NCI-H1694 treated with DMSO at 0.1 percent for 48 hours (cell line): ENCODE measurements around the gene TSPAN31.
"Not testable (repeated sequence)": the region's sequence is repeated elsewhere in the genome, so short reads cannot be mapped to it uniquely, and the experiment has no call there.

Experiments used
- DNase-seq: peaks from one replicate; lab custom pipeline; 2025; lab: John Stamatoyannopoulos, UW

The TSPAN31 gene, protein sequence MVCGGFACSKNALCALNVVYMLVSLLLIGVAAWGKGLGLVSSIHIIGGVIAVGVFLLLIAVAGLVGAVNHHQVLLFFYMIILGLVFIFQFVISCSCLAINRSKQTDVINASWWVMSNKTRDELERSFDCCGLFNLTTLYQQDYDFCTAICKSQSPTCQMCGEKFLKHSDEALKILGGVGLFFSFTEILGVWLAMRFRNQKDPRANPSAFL

DNA sequence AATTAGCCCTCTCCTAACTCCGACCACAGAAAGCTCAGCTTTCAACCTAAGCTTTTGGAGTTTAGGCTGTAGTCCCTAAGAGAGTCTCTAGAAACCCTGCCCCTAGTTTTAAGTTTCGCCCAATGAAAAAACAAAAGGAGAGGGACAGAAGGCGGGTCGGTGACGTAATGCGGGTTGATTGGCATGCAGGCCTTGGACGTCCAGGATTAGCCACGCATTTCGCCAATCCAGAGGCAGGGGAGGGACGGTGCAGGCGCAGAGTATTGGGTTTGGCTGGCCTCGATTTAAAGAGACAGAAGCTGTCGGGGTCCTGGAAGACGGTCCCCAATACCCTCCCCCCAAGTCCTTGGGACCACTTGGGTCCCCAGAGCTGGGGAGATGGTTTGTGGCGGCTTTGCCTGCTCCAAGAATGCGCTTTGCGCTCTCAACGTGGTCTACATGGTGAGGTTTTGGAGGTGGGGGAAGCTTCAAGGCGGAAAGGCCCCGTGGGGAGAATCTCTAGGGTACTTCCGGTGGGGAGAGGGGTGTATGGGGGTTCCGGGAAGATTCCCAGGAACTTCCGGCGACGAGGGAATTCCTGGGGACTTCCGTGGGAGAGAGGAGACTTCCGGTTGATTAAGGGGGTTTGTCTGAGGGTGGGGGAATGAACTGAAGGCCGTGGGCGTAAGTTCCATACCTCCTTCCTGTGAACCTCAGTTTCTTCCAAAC, at the start of gene TSPAN31:
Gene TSPAN31, plus strand, starts transcription at position 263 of the 708 bp plus-strand sequence. Its CDS starts 116 bp downstream, at position 379.
- peak; percentile 93 for DNase-seq

DNA sequence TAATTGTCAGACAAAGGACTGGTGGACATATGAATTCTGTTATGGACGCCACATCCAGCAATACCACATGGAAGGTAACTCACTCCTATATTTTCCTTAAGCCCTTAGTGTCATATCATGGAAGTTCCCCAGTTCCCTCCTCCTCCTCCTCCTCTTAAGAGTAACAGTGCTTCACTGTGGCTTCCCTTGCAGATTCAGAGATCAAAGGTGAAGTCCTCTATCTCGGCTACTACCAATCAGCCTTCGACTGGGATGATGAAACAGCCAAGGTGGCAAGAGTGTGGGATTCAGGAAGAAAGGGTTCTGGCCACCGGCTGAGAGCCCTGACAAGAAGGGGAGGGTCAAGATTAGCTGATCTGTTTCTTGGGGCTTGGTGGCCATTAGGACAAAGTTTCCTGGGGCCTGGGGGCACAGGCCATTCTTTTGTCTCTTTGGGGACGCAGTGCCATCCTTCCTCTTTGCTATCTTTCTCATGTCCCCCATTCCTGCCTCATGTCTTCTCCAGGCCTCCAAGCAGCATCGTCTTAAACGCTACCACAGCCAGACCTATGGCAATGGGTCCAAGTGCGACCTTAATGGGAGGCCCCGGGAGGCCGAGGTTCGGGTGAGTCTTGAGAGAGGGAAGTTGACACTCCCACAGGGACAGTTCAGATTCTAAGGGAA, 48.9 kb upstream of the TSPAN31 start:
- no peak for DNase-seq

DNA sequence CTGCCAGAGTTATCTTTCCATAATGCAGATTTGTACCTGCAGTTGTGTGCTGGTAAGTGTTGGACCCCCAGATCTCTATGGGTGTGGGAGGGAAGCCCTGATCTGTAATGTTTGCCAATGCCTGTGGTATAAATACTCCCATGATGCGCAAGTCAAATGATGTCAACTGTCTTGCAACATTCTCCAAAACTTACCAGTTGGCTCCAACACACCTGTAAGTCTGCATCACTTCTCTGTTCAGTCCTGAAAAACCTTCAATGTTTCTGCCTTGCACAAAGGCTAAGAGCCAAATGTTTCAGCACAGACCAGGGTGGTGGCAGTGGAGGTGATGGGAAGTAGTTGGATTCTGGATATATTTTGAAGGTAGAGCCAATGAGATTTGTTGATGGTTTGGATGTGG, 47.8 kb upstream of the TSPAN31 start:
- no peak for DNase-seq

DNA sequence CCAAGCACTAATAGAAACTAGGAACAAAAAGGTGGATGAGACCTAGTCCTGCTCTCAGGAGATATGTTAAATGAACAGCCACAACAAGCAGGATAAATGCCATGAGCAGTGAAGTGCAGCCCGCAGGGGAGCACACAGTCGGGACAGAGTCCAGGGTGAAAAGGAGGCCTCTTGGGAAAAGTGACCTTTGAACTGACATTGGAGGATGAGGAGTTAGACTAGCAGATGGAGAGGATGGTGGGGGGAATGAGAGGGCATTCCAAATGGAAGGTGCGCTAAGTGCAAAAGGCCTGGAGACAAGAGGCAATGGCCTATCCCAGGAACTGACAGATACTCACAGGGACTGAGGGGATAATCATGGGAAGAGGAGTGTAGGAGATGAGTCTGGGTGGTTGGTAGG, 46.4 kb upstream of the TSPAN31 start:
- no peak for DNase-seq

DNA sequence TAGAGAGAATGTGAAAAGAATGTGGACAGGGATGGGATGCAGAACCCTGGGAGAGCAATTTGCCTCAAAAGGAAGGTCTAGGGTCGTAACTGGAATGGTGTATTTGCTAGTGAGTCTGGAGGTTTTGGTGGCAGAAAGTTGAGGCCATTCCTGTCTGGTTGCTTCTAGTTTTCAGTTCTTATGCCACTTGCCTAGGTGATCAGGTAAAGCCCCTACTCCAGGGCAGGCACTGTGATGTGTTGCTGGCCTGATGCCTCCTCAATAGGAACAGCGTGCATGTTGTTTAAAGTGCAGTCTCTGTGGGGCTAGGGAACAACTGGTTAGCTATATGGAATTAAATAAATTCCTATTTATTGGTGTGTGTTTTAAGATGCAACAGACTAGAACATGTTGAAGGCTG, 44.5 kb upstream of the TSPAN31 start:
- DNase-seq = no peak

DNA sequence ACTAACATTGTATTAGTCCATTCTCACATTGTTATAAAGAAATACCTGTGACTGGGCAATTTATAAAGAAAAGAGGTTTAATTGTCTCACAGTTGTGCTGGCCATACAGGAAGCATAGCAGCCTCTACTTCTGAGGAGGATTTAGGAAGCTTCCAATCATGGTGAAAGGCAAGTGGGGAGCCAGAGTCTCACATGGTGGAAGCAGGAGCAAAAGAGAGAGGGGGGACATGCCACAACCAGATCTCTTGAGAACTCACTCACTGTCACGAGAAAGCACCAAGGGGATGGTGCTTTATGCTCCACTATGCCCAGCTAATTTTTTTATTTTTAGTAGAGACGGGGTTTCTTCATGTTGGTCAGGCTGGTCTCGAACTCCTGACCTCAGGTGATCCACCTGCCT, 37.6 kb upstream of the TSPAN31 start:
- no peak for DNase-seq

DNA sequence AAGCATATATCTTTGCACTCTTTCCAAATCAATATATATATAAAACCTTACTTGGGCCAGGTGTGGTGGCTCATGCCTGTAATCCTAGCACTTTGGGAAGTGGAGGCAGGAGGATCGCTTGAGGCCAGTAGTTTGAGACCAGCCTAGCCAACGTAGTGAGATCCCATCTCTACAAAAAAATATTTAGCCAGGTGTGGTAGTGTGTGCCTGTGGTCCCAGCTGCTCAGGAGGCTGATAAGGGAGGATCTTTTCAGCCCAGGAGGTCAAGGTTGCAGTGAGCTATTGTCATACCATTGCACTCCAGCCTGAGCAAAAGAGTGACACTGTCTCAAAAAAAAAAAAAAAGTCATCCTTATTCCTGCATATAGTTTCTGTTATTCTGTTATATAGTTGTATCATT, 36.5 kb upstream of the TSPAN31 start:
- DNase-seq = no peak

DNA sequence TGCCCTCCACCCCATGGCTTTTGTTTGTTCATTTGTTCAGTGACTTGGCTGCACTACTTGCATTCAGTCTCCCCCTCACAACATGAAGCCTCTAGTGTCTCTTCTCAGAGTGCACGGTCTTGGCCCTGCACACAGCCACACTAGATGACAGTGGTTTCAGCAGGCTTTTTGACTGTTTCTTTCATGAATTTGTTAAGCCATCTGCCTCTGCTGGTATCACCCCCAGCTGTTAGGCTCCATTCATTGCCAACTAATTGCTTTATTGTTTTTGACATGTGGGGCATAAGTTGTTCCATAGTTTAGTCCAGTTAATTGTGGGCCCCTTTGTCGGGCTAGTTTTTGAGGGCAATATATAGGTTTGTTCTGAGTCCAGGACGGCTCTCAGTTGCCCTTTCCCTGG, 32.1 kb upstream of the TSPAN31 start:
- DNase-seq = peak; percentile 72

DNA sequence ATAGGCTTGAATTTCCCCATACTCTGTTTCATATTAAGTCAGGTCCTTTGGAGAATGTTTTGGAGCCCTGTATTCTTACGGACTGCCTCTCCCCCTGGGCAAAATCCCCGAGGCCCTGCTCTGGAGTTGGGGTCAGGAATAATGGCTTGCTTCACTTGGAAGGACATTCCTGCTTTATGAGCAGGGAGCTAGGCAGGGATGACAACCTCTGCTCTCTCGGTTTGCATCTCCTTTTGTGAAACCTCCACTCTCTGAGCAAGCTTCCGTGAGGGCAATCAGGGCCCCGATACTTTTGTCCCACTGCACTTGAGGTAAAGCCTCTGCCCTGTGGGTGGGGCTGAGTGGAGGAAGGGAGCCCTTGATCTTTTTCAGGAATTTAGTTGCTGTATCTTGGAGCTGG, 31.6 kb upstream of the TSPAN31 start:
- no peak for DNase-seq

DNA sequence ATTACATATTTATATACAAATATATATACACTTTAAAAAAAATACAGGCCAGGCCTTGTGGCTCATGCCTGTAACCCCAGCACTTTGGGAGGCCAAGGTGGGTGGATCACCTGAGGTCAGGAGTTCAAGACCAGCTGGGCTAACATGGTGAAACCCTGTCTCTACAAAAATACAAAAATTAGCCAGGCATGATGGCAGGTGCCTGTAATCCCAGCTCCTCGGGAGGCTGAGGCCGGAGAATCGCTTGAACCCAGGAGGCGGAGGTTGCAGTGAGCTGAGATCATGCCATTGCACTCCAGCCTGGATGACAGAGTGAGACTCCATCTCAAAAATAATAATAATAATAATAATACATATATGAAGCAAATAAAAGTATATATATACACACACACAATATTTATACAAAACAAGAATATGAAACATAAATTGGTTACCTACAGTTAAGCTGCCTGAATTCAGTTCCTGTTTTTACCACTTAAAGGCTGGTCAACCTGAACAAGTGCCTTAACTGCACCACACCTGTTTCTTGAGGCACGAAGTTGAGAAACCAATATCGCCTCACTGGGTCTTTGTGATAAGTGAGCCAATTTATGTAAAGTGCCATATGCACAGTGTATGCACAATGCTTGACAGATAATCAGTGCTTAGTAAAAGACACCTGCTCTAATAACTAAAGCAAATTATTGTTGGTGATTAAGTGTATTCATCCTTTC, 29.6 kb upstream of the TSPAN31 start:
- not testable (repeated sequence) for DNase-seq

DNA sequence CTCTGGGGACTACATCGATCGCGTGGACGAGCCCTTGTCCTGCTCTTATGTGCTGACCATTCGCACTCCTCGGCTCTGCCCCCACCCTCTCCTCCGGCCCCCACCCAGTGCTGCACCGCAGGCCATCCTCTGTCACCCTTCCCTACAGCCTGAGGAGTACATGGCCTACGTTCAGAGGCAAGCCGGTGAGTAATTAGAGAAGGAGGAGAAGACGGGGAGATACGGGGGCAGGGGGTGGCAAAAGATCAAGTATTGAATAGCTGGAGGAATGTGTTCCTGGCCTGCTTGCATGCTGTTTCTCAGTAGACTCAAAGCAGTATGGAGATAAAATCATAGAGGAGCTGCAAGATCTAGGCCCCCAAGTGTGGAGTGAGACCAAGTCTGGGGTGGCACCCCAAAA, 29.1 kb upstream of the TSPAN31 start:
- DNase-seq = no peak

DNA sequence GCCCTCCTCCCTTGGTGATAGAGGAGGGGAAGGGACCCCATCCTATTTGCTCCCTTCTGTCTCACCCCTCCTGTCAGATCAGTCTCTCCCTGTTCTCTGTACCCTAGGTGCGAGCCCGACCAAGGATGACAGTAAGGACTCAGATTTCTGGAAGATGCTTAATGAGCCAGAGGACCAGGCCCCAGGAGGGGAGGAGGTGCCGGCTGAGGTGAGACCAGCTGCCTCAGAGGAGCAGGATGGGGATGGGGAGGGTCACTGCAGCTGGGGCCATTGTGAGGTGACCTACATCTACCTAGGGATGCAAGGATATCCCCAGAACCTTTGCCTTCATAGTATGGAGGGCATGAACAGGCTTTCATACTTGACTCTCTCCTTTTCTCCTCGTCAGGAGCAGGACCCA, 28.5 kb upstream of the TSPAN31 start:
- no peak for DNase-seq

DNA sequence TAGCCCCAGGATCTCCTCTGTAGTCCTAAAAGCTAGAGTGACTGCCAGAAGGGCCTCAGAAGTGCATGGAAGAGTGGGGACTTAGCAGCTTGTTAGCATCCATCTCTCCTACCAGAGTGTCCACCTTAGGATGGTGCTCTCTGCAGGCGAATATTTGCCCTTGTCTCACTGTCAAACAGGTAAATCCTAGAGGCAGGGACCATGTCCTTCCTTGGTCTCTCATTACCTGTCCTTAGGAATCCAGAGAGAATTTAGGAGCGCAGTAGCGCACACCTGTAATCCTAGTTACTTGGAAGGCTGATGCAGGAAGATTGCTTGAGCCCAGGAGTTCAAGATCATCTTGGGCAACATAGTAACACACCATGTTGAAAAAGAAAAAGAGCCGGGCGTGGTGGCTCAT, 27.7 kb upstream of the TSPAN31 start:
- DNase-seq = no peak

DNA sequence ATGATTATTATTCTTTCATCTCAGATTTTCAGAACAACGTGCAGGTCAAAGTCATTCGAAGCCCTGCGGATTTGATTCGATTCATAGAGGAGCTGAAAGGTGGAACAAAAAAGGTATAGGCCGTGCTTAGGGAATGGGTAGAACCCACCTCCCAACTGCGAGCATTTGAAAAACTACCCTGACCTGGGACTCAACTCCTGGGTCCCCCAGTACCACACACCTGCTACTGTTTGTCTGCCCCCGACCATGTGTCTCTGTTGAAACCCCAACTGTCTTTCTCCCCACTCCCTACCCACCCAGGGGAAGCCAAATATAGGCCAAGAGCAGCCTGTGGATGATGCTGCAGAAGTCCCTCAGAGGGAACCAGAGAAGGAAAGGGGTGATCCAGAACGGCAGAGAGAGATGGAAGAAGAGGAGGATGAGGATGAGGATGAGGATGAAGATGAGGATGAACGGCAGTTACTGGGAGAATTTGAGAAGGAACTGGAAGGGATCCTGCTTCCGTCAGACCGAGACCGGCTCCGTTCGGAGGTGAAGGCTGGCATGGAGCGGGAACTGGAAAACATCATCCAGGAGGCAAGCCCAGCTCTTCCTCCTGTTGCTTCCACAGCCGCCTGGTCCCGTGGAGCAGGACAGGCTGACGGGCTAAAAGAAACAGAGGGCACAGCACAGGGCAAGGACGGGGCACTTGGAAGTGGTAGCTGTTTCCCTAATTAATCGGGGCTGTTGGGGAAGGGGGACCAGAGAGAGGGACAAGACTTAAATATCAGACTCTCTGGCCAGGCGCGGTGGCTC, 26.8 kb upstream of the TSPAN31 start:
- DNase-seq = no peak

DNA sequence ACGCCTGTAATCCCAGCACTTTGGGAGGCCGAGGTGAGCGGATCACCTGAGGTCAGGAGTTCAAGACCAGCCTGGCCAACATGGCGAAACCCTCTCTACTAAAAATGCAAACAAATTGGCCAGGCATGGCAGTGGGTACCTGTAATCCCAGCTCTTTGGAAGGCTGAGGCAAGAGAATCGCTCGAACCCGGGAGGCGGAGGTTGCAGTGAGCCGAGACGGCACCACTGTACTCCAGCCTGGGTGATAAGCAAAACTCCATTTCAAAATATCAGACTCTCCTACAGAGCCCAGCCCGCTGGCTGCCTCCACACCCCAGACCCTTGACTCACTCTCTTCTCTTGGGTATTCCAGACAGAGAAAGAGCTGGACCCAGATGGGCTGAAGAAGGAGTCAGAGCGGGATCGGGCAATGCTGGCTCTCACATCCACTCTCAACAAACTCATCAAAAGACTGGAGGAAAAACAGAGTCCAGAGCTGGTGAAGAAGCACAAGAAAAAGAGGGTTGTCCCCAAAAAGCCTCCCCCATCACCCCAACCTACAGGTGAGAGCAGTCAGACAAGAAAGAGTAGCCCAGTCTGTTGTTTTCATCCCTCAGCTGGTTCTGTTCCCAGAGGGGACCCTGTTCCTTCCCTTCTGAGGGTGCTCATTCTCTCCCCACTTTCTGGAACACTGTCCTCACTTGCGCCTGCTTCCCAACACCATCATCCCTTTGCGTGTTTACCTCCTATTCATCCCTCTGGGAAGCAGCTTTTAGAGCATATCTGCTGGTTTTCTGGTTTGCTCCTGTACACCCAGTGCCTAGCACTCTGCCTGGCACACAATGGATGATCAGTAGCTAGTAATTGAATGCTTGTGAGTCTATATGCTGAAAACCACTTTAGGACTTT, 26.0 kb upstream of the TSPAN31 start:
- no peak for DNase-seq

DNA sequence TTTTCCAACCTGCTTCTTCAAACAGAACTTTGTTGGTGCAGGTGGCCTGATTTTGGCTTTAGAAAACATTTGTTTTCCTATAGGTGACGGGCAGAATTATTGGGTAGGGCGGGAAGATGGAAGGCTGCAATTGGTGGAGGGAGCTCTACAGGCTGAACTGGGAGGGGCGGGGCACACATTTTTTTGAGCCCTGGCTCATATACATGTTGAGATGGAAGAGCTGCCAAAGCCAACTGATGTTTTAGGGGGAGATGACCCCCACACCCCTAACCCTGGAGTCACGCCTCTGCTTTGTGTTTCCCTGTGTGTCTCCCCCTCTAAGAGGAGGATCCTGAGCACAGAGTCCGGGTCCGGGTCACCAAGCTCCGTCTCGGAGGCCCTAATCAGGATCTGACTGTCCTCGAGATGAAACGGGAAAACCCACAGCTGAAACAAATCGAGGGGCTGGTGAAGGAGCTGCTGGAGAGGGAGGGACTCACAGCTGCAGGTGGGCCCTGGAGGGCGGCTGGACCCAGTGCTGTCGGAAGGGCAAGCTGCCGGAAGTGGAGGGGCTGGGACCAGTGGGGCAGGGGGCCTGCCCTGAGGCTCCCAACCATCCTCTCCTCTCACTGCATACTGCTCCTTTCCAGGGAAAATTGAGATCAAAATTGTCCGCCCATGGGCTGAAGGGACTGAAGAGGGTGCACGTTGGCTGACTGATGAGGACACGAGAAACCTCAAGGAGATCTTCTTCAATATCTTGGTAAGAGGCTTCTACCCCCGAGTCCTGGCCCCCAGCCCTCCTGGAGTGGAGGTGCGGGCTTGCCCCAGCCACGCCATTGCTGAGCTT, 24.8 kb upstream of the TSPAN31 start:
- DNase-seq = no peak

DNA sequence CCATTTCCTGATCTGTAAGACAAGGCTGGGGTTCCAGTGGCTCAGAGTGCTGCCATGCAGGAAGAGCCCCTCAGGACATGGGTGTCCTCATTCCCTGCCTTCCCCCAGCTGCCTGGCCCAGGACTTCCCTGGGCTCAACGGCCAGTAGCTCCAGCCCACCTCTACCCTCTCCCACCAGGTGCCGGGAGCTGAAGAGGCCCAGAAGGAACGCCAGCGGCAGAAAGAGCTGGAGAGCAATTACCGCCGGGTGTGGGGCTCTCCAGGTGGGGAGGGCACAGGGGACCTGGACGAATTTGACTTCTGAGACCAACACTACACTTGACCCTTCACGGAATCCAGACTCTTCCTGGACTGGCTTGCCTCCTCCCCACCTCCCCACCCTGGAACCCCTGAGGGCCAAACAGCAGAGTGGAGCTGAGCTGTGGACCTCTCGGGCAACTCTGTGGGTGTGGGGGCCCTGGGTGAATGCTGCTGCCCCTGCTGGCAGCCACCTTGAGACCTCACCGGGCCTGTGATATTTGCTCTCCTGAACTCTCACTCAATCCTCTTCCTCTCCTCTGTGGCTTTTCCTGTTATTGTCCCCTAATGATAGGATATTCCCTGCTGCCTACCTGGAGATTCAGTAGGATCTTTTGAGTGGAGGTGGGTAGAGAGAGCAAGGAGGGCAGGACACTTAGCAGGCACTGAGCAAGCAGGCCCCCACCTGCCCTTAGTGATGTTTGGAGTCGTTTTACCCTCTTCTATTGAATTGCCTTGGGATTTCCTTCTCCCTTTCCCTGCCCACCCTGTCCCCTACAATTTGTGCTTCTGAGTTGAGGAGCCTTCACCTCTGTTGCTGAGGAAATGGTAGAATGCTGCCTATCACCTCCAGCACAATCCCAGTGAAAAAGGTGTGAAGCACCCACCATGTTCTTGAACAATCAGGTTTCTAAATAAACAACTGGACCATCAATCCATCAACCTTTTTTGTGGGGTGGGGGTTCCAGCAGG, 23.9 kb upstream of the TSPAN31 start:
- DNase-seq = no peak

DNA sequence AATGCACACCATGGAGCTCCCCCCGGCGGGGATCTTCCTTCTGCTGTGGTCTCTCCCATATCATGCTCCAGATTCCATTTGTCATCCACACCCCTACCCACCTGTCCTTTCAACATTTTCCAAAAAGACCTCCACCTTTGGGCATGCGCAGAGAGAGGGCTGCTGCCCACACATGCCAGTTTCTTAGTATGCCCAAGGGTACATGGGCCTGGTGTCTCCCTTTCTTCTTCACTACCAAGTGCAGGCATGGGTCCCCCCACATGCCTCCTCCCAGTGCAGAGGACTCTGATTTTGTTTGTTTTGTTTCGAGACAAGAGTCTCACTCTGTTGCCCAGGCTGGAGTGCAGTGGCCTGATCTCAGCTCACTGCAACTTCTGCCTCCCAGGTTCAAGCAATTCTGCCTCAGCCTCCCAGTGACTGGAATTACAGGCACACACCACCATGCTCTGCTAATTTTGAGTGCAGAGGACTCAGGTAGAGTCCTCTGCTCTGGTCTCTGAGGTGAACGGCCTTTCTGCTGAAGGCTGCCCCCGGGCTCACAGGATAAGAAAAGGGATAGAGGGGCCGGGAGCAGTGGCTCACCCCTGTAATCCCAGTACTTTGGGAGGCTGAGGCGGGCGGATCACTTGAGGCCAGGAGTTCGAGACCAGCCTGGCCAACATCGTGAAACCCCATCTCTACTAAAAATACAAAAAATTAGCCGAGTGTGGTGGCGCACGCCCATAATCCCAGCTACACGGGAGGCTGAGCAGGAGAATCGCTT, 22.8 kb upstream of the TSPAN31 start:
- not testable (repeated sequence) for DNase-seq
